PC-9 (cell line): ENCODE results near the gene PPP2R5C. TPM values are rescaled to one million over a fixed set of nuclear protein-coding genes. Genes with fewer than 3 reads are reported as not detected.

Experiments used
- BruUV-seq: library from RNA; stranded (reverse); fragments of 400-500 nt; replicated peaks from 2 replicates; lab custom pipeline; 2021; lab: Mats Ljungman, UMichigan
- CTCF ChIA-PET: fragments of 300-600 bp; sonication (Branson Sonifier 250); formaldehyde crosslinking; loops from one replicate; lab custom pipeline; 2022; ENCODE audit warnings: antibody characterized with exemption; lab: Charles Lee
- POLR2A ChIA-PET: fragments of 300-600 bp; sonication (Branson Sonifier 250); formaldehyde crosslinking; loops from one replicate; lab custom pipeline; 2022; ENCODE audit warnings: antibody characterized with exemption; ENCODE audit not compliant: unreplicated experiment; lab: Charles Lee
- DNase-seq, 2 experiments: peaks; one replicate each; pipeline versions ENCODE4 v3.0.0 to v3.0.0-alpha.2; 2015 to 2022; ENCODE audit warnings: mixed read lengths in 1 of 2
- H2AFZ ChIP-seq: fragments of 200-600 bp; sonication (generic); 2 replicates; pipeline ENCODE4 v1.8.1; 2017; ENCODE audit warnings: antibody characterized with exemption
- H3F3A ChIP-seq: fragments of 200-600 bp; sonication (generic); 2 replicates; pipeline ENCODE4 v1.8.1; 2017; ENCODE audit warnings: antibody characterized with exemption, mild to moderate bottlenecking, low read depth; ENCODE audit not compliant: insufficient read depth
- H3K27ac ChIP-seq: fragments of 200-600 bp; sonication (generic); 2 replicates; pipeline ENCODE4 v1.6.1; 2016; ENCODE audit warnings: mixed run types
- H3K27me3 ChIP-seq: fragments of 200-600 bp; sonication (generic); 2 replicates; pipeline ENCODE4 v1.6.1; 2016; ENCODE audit warnings: low read depth, mixed run types; ENCODE audit not compliant: insufficient read depth
- H3K36me3 ChIP-seq: fragments of 200-600 bp; sonication (generic); 2 replicates; pipeline ENCODE4 v1.6.1; 2016; ENCODE audit warnings: low read depth, mixed run types
- H3K4me1 ChIP-seq: fragments of 200-600 bp; sonication (generic); replicated peaks from 2 replicates; pipeline ENCODE4 v1.6.1; 2016; ENCODE audit warnings: mixed run types; ENCODE audit not compliant: insufficient read depth
- H3K4me2 ChIP-seq: fragments of 200-600 bp; sonication (generic); 2 replicates; pipeline ENCODE4 v1.6.1; 2017; ENCODE audit warnings: mixed run types
- H3K4me3 ChIP-seq: fragments of 200-600 bp; sonication (generic); 2 replicates; pipeline ENCODE4 v1.6.1; 2016; ENCODE audit warnings: mixed run types
- H3K79me2 ChIP-seq: fragments of 200-600 bp; sonication (generic); 2 replicates; pipeline ENCODE4 v1.6.1; 2017; ENCODE audit warnings: low read depth, mixed run types
- H3K9me2 ChIP-seq: fragments of 200-600 bp; sonication (generic); 2 replicates; pipeline ENCODE4 v1.8.1; 2017; ENCODE audit warnings: mild to moderate bottlenecking; ENCODE audit not compliant: insufficient read depth
- H3K9me3 ChIP-seq: fragments of 200-600 bp; sonication (generic); 2 replicates; pipeline ENCODE4 v1.8.1; 2016; ENCODE audit warnings: low read depth; ENCODE audit not compliant: insufficient read depth
- H4K20me1 ChIP-seq: fragments of 200-600 bp; sonication (generic); 2 replicates; pipeline ENCODE4 v1.8.1; 2017; ENCODE audit not compliant: insufficient read depth
- EZH2 ChIP-seq: fragments of 200-600 bp; sonication (generic); IDR thresholded peaks from 2 replicates; pipeline ENCODE4 v1.8.0; 2017; ENCODE audit warnings: antibody characterized with exemption, low read depth
- intact Hi-C: fragments of 100-400 bp; cut with micrococcal nuclease; formaldehyde crosslinking; loops from one replicate; pipeline ENCODE4 v1.10.0; 2022; ENCODE audit not compliant: unreplicated experiment
- total RNA-seq: library from RNA; stranded (reverse); gene quantifications from 2 replicates; pipeline ENCODE4 v1.2.3, GENCODE V29; 2021
- TF ChIP-seq, protein P1 (sequence below): fragments of 200-600 bp; sonication (generic); conservative IDR thresholded peaks from 2 replicates; pipeline ENCODE4 v1.6.1; 2017; ENCODE audit warnings: mixed run types, antibody characterized with exemption, mild to moderate bottlenecking, moderate library complexity

Gene PPP2R5C
- total RNA-seq, 1 experiment from 2014 or later: 401 TPM

DNA sequence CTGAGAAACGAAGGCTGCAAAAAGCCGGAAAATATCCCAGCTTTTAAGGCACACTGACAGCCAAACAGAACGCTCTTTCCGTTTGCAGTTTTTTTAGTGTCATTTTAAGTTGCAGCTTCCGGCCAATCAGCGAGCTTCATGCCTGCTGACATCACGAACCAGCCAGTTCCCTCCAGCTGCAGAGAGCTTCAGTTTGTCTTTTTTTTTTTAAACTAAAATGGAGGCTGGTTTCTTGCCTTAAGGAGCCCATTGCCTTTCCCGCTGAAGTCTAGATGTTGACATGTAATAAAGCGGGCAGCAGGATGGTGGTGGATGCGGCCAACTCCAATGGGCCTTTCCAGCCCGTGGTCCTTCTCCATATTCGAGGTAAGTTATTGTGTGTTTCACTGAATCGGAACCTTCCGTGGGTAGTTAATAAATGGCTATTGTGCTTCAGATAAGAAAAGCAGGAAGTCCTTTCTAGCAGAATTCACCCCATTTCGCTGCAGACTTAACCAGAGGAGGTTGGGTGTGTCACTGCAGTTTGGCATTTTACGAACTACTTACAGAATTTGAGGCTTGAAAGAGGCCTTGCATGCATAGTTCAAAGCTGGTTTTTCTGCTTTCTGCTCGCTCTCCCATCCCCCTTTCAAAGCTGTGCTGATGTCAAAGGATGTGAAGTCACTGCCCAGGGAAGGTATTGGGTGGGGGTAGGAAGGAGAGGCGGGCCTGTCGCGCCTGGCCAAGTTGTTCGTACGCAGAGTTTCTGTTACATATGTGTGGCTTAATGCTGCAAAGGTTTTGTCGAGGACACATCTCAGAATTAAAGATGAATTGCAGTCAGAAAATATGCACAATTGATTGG lies 48.4 kb downstream of the PPP2R5C start:
- H3K4me3 ChIP-seq: peak overlapping the region; percentile 62
- no peaks in the 10 kb centered on the region for H3K9me3 ChIP-seq
- no peaks in the 10 kb centered on the region for H3K27me3 ChIP-seq
- peaks cover 31% of the 10 kb centered on the region for H3F3A ChIP-seq
- TF ChIP-seq, protein P1, sequence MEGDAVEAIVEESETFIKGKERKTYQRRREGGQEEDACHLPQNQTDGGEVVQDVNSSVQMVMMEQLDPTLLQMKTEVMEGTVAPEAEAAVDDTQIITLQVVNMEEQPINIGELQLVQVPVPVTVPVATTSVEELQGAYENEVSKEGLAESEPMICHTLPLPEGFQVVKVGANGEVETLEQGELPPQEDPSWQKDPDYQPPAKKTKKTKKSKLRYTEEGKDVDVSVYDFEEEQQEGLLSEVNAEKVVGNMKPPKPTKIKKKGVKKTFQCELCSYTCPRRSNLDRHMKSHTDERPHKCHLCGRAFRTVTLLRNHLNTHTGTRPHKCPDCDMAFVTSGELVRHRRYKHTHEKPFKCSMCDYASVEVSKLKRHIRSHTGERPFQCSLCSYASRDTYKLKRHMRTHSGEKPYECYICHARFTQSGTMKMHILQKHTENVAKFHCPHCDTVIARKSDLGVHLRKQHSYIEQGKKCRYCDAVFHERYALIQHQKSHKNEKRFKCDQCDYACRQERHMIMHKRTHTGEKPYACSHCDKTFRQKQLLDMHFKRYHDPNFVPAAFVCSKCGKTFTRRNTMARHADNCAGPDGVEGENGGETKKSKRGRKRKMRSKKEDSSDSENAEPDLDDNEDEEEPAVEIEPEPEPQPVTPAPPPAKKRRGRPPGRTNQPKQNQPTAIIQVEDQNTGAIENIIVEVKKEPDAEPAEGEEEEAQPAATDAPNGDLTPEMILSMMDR: no peak
- TF ChIP-seq EZH2: no peak
- H3K27ac ChIP-seq: peak overlapping the region; percentile 92
- ChIA-PET POLR2A (interaction anchor here (0.5 to 0.9 kb wide), 18 partner anchors 12 to 706 kb away, joined by 3 to 17 read pairs (median 4); no protein-coding TSS in a partner anchor), CTCF (interaction anchor here (0.6 to 2.0 kb wide), 6 partner anchors 14 to 315 kb away, joined by 3 to 8 read pairs (median 6); no protein-coding TSS in a partner anchor)
- H3K4me2 ChIP-seq: peak overlapping the region; percentile 81
- no peaks in the 10 kb centered on the region for H3K9me2 ChIP-seq
- peaks cover 28% of the 10 kb centered on the region for H3K4me1 ChIP-seq
- DNase-seq: peak; percentile 94 to 99
- peaks cover 4% of the 10 kb centered on the region; the same call in 1 of the 2 replicates for H4K20me1 ChIP-seq
- peaks cover 18% of the 10 kb centered on the region; the same call in 1 of the 2 replicates for H3K36me3 ChIP-seq
- intact Hi-C loops: loop anchor here (1.0 to 5.0 kb wide), 4 partner anchors 17 to 137 kb away; no protein-coding TSS in a partner anchor
- H2AFZ ChIP-seq: peak overlapping the region; percentile 87
- peaks cover 52% of the 10 kb centered on the region for H3K79me2 ChIP-seq
- TSS peak; percentile 86 for BruUV-seq

DNA sequence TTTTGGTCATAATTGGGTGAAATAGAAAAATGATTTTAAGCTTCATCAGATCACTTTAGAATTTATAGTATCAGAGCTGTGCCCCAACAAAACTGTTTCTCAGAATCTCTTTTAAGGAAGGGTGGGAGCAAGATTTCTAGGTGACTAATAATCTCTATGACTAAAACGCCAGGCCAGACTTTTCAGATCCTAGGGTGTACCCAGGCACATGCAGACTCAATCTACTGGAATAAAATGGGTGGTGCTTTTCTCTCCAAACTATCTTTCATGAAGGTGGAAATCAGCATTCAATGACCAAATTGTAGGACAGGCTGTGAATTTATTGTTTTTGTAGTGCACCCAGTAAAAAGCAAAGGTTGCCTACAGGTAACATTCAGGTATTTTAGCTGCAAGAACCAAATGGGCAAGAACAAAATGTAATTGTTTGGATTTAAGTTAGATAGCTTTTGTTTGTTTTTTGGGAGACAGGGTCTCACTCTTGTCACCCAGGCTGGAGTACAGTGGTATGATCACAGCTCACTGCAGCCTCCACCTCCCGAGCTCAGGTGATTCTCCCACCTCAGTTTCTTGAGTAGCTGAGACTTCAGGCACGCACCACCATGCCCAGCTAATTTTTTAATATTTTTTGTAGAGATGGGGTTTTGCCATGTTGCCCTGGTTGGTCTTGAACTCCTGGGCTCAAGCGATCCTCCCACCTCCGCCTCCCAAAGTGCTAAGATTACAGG lies 49.5 kb downstream of the PPP2R5C start:
- H3K4me3 ChIP-seq: peak overlapping the region; percentile 62
- peaks cover 64% of the 10 kb centered on the region for H3K79me2 ChIP-seq
- peak in 1 of 2 experiments; percentile 73 for DNase-seq
- intact Hi-C loops: loop anchor here (1.0 to 5.0 kb wide), 4 partner anchors 9 to 136 kb away; no protein-coding TSS in a partner anchor
- peaks cover 21% of the 10 kb centered on the region; the same call in 1 of the 2 replicates for H3K36me3 ChIP-seq
- peak overlapping the region; percentile 81 for H3K4me2 ChIP-seq
- ChIA-PET POLR2A (interaction anchor here (0.6 kb wide), 2 partner anchors 136 to 345 kb away, joined by 3 read pairs; no protein-coding TSS in a partner anchor), CTCF (interaction anchor here (0.6 to 0.9 kb wide), 3 partner anchors 40 to 235 kb away, joined by 4 read pairs; no protein-coding TSS in a partner anchor)
- no peaks in the 10 kb centered on the region for H3K27me3 ChIP-seq
- no peak for TF ChIP-seq EZH2
- TF ChIP-seq, protein P1: no peak
- peak overlapping the region; percentile 92 for H3K27ac ChIP-seq
- peaks cover 28% of the 10 kb centered on the region for H3K4me1 ChIP-seq
- H3F3A ChIP-seq: peaks cover 34% of the 10 kb centered on the region
- no TSS peak for BruUV-seq
- H3K9me2 ChIP-seq: no peaks in the 10 kb centered on the region
- H4K20me1 ChIP-seq: peaks cover 10% of the 10 kb centered on the region; the same call in 1 of the 2 replicates
- H3K9me3 ChIP-seq: no peaks in the 10 kb centered on the region
- H2AFZ ChIP-seq: peak overlapping the region; percentile 87; the same call in 1 of the 2 replicates

DNA sequence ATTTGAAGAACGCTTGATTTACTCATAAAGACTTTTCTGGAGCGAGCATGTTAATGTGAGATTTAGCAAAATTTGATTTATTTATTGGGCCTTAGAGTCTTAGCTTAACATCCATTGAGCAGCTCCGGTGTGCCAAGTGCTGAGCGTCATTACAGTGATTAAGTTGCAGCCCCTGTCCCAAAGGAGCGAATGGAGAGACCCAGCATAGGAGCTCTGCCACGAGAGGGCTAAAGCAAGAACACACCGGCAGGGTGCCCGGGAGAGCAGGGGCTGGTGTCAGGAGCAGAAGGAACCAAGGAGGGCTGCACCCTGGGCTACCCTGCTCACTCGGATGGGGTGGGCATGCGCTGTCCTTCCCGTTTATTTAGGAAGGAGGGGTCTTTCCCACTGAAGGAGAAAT lies 50.6 kb downstream of the PPP2R5C start:
- H4K20me1 ChIP-seq: peaks cover 15% of the 10 kb centered on the region; the same call in 1 of the 2 replicates
- no peaks in the 10 kb centered on the region for H3K27me3 ChIP-seq
- peaks cover 28% of the 10 kb centered on the region for H3K4me1 ChIP-seq
- peak overlapping the region; percentile 81 for H3K4me2 ChIP-seq
- BruUV-seq: no TSS peak
- H3K27ac ChIP-seq: no peak overlapping the region
- POLR2A ChIA-PET: no interaction called here
- peaks cover 36% of the 10 kb centered on the region for H3F3A ChIP-seq
- intact Hi-C loops: loop anchor here (5.0 kb wide), 1 partner anchor 135 kb away; no protein-coding TSS in a partner anchor
- TF ChIP-seq, protein P1: no peak
- no peak for TF ChIP-seq EZH2
- CTCF ChIA-PET: no interaction called here
- peaks cover 25% of the 10 kb centered on the region; the same call in 1 of the 2 replicates for H3K36me3 ChIP-seq
- no peaks in the 10 kb centered on the region for H3K9me3 ChIP-seq
- H3K9me2 ChIP-seq: no peaks in the 10 kb centered on the region
- H3K79me2 ChIP-seq: peaks cover 72% of the 10 kb centered on the region
- peak overlapping the region; percentile 14; the same call in 1 of the 2 replicates for H3K4me3 ChIP-seq
- no peak overlapping the region for H2AFZ ChIP-seq
- DNase-seq: no peak
